UCSD-AML1 (cell line): Measurements from ENCODE around the gene SECTM1.
A peak's percentile ranks its signal among the peaks of the same experiment; 100 is the strongest.
"Not testable (repeated sequence)": the region's sequence is repeated elsewhere in the genome, so short reads cannot be mapped to it uniquely, and the experiment has no call there.

Source experiments
- DNase-seq: peaks from one replicate; lab custom pipeline; 2025; ENCODE audit not compliant: unreplicated experiment; lab: John Stamatoyannopoulos, UW

The SECTM1 gene

DNA sequence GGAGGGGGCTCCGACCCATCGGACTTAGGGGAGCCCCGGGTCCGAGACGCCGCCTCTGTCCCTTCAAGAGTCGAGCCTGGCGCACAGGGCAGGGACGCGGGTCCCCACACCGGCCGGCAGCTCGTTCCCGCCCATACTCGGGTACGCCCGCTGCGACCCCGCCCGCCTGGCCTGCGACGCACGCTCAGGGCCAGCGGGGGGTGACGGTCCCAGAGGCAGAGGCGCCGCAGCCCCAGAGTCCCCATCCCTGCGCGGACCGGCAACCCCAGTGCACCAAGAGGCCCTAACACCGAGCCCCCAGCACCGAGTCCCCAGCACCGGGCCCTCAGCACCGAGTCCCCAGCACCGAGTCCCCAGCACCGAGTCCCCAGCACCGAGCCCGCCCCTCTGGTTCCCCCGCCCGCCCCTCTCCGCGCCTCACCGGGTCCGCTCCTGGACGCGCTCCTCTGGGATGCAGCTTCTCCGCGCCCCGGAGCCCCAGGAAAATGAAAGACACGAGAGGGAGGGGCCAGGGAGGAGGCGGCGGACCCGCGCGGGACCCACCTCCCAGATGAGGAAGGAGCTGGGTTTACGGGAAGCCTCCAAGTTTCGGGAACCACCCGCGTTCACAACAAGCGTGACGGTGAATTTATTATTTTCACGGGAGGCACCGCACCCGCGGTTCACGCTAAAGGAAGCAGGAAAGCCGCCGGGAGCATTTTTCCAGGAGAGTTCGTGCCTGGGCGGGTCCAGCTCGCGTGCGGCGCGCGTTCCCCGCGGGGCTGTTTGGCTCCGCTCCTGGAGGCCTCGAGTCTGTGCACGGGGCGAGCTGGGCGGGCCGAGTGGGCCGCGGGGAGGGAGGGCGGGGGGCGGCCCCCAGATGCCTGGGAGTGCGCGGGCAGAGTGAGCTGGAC, at the start of gene SECTM1:
SECTM1 (minus strand) TSS at position 488 of the 893 bp plus-strand sequence. CDS start 6,526 bp downstream, outside the sequence.
- DNase-seq: no peak

GRCh38 chr17:82382933-82383255, 49.3 kb upstream of the SECTM1 start:
- DNase-seq: no peak

DNA sequence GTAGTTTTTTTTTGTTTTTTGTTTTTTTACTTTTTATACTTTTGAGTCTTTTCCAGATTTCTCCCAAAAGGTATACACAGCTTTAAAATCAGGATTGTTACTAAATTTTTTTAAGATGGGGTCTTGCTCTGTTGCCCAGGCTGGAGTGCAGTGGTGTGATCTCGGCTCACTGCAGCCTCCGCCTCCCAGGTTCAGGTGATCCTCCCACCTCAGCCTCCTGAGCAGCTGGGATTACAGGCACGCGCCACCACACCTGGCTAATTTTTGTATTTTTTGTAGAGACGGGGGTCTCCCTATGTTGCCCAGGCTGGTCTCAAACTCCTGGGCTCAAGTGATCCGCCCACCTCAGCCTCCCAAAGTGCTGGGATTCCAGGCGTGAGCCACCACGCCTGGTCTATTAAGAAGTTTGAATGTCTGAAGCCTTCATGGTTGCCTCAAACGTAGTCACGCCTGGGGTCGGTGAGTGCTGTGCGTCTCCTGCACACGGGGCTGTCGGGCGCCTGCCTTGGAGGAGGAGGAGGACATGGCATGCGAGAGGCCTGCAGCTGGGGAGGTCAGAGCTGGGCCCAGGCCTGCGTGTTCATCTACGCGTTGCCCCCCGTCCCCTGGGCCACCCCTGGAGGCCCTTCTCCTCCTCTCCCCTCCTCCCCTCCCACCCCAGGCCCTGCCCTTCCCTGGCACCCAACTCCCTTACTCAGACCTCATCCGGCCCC, 48.8 kb upstream of the SECTM1 start:
- not testable (repeated sequence) for DNase-seq

DNA sequence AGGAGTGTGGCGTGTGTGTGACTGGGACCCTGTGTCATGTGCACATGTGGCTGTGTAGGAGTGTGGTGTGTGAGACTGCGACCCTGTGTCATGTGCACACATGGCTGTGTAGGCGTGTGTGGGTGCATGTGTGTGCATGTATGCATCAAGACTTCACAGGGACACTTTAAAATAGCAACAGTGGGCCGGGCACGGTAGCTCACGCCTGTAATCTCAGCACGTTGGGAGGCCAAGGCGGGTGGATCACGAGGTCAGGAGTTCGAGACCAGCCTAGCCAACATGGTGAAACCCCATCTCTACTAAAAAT, 48.1 kb upstream of the SECTM1 start:
- DNase-seq: not testable (repeated sequence)

DNA sequence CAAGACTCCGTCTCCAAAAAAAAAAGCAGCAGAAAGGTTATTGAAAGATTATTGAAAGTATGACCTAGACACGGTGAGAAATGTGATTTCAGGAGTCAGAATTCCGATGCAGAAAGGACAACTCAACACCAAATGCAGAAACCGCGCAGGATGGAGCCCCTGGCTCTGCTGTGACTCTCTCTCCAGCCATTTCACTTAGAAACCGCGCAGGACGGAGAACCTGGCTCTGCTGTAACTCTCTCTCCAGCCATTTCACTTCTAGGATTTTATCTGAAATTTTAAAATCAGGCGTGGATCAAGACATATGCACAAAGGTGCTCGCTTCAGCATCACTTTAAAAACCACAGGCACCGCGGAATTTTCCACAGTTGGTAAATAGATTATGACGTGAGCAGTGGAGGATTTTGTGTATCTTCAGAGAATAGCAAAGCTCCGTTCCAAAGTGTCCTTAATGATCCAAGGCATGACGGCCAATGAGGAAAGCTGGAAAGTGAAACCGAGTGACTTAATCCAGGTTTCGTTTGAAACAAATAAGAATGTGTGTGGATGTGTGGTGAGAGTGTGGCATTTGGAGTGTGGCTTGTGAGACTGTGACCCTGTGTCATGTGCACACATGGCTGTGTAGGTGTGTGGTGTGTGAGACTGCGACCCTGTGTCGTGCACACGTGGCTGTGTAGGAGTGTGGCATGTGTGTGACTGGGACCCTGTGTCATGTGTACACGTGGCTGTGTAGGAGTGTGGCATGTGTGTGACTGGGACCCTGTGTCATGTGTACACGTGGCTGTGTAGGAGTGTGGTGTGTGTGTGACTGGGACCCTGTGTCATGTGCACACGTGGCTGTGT, 47.5 kb upstream of the SECTM1 start:
- DNase-seq: no peak

GRCh38 chr17:82378741-82379021, 45.1 kb upstream of the SECTM1 start:
- no peak for DNase-seq

GRCh38 chr17:82377924-82378740, 44.6 kb upstream of the SECTM1 start:
- DNase-seq: no peak

- not testable (repeated sequence) for DNase-seq
Measured at GRCh38 chr17:82377294-82377693, 43.7 kb upstream of the SECTM1 start.

DNA sequence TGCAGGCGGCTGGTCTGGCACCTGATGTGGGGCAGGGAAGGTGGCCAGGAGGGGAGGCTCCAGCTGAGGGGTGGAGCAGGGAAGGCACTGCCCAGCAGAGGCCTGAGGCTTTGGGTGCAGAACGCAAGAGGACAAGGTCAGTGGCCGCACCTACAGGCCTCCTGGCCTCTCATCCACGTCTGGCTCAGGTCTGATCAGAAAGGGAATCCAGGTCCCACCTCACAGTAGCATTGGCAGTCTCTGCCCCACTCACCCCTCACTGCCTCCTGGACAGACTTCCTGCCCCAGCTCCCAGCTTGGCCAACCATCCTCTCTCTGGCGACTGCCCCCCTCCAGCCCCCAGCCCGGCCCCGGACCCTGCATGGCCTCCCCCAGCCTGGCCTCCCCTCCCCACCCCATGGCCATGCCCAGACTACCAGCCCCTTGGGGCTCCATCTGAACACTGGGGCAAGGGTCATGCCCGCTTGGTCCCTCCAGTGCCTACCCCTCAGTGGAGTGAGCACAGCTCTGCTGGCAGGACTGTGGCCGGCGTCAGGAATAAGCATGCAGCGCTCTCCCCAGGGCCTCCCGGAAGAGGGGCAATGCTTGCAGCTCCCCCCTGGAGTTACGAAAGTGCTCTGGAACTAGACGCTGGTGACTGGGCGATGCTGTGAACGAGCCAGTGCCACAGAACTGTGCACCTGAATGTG, 42.6 kb upstream of the SECTM1 start:
- DNase-seq: no peak

DNA sequence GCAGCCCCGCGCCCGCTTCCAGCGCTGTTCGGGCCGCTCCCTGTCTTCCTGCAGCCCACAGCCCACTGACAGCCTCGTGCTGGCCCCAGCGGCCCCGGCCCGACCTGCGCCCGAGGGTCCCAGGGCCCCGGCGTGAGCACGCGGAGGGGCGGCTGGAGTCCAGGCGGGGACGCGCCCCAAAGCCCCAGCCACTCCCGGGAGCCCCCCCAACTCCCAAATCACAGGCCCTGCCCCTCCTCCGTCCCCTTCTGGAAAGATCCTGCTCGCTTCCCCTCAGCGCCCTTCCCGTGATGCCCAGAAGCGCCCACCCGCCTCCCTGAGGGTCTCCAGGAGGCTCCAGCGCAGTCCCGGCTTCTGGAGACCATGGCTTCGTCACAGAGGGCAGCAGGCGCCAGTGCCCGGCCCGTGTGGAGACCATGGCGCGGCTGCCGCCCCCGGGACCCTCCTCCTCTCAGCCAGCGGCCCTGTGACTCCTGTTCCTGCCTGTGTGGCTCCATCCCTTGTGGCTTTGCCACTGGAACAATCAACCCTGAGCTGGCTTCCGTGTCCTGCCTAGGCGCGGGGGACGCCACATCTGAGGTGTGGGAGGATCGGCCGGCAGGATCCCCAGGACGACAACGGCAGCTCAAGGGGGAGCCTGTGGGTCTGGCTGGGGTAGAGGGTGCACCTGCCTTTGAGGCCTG, 41.9 kb upstream of the SECTM1 start:
- no peak for DNase-seq

- no peak for DNase-seq
Measured at GRCh38 chr17:82374626-82375331, 41.2 kb upstream of the SECTM1 start.

- DNase-seq: no peak
Measured at GRCh38 chr17:82373731-82374625, 40.4 kb upstream of the SECTM1 start.

GRCh38 chr17:82373072-82373452, 39.5 kb upstream of the SECTM1 start:
- DNase-seq: not testable (repeated sequence)

DNA sequence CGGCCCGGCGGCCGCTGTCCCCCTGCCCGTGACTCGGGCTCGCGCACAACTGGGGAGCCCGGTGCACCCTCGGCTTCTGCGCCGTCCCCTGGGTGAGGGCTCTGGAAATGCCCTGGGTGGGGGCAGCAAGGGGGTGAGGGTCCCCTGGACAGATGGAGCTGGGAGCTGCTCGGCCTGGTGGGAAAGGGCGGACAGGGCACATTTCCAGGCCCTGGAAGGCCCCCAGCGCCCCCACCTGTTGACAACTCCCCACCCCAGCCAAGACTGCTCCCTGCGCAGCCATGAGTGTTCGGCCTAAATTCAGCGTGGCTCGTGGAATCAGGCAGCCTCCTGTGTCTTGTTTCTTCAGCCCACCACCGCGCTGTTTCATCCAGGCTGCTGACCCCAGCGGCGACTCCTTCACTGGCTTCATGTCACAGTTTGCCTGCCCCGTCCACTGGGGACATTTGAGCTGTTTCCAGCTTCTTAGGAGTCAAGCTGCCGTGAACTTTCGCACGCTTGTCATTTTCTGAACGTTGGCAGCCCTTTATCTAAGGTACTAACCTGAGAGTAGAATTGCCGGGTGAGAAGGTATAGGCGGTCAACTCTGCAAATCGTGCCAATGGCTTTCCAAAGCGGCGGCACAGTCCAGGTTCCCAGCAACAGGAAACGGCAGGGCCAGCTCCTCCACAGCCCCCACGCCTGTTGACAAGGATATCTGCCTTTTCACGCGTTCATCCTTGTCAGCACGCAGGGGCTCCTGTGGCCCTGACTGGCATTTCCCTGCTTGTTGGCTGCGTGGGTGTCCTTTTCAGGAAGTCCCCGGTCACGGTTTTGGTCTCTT, 38.9 kb upstream of the SECTM1 start:
- peak; percentile 60 for DNase-seq

DNA sequence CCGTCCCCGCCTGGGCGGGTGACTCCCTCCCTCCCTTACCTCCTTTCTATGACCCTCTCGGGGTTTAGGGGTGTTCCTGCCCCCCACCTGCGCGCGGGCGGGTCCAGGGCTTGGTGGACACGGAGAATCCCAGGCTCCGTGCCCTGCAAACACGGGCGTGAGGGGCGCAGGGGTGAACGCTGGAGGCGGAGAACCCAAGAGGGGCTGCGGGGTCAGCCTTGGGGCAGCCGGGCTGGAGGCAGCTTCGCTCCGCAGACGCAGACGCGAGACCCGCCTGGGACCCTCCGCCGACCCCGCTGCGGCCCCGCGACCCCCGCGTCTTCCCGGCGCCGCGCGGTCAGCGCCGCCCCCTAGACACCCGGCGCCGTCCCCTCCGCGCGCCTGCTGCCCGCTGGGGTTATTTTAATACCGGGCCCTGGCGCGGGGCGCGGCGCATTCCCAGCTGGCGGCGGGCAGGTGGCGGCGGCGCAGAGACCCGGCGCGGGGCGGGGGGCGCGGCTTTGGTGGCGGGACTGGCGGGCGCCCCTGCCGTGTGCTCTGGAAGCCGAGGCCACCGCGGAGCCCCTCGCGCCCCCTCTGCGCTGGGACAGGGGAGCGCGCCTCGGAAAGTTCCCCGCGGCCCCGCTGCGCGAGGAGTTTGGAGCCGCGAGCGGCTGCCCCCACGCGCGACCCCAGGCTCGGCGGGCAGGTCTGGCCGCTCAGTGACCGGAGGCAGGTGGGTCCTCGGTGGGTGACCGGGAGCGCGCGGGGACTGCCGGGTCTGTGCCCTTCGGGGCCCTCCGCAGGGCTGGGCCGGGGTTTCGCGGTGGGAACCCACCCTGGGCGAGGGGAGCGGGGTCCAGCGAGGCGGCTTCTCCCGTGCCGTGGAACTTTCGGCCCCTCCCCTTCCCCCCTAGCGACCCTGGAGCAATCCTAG, 38.0 kb upstream of the SECTM1 start, which contains the start of gene UTS2R:
UTS2R (plus strand) TSS at position 433 of the 916 bp plus-strand sequence. CDS start 2,560 bp downstream, outside the sequence.
- DNase-seq: no peak
